GM19239 (cell line): ENCODE results near the gene THAP3.
"Not testable (repeated sequence)": the region's sequence is repeated elsewhere in the genome, so short reads cannot be mapped to it uniquely, and the experiment has no call there.

Experiments used
- DNase-seq: peaks from one replicate; pipeline ENCODE4 v3.0.0; 2011; ENCODE audit warnings: low spot score; ENCODE audit not compliant: insufficient read length
- FAIRE-seq: peaks from 2 replicates; lab custom pipeline; 2011; peaks lifted over from hg19 to GRCh38; lab: Jason Lieb, UNC

THAP3 gene

GRCh38 chr1:6632588-6633514 lies 8.2 kb downstream of the THAP3 start:
- FAIRE-seq (no peak), DNase-seq (no peak)

GRCh38 chr1:6634371-6635052 lies 9.8 kb downstream of the THAP3 start:
- DNase-seq (peak; percentile 39), FAIRE-seq (no peak)

GRCh38 chr1:6635161-6635909 lies 10.7 kb downstream of the THAP3 start:
- no peak for DNase-seq
- no peak for FAIRE-seq

GRCh38 chr1:6635910-6636760 lies 11.5 kb downstream of the THAP3 start:
- DNase-seq (no peak), FAIRE-seq (no peak)

GRCh38 chr1:6636778-6637177 lies 12.1 kb downstream of the THAP3 start:
- DNase-seq, FAIRE-seq: not testable (repeated sequence)

GRCh38 chr1:6637770-6638169 lies 13.1 kb downstream of the THAP3 start:
- no peak for FAIRE-seq

GRCh38 chr1:6638226-6638625 lies 13.6 kb downstream of the THAP3 start:
- FAIRE-seq (no peak), DNase-seq (no peak)

More at GRCh38 chr1:6637770-6638169, 13.1 kb downstream of the THAP3 start:
- DNase-seq: no peak

GRCh38 chr1:6640867-6641266 lies 16.2 kb downstream of the THAP3 start:
- not testable (repeated sequence) for DNase-seq, FAIRE-seq

GRCh38 chr1:6645018-6645417 lies 20.4 kb downstream of the THAP3 start:
- DNase-seq (no peak), FAIRE-seq (no peak)

- FAIRE-seq: peak; percentile 81
- peak; percentile 52 for DNase-seq
Measured at GRCh38 chr1:6646499-6647148, 22.0 kb downstream of the THAP3 start.

- no peak for DNase-seq
- no peak for FAIRE-seq
Measured at GRCh38 chr1:6648556-6648955, 23.9 kb downstream of the THAP3 start.

- FAIRE-seq (no peak), DNase-seq (no peak)
Measured at GRCh38 chr1:6651909-6652308, 27.2 kb downstream of the THAP3 start.

- DNase-seq (no peak), FAIRE-seq (no peak)
Measured at GRCh38 chr1:6652986-6653385, 28.3 kb downstream of the THAP3 start.

GRCh38 chr1:6653436-6654290 lies 29.0 kb downstream of the THAP3 start:
- DNase-seq (no peak), FAIRE-seq (no peak)

- FAIRE-seq (no peak), DNase-seq (no peak)
Measured at GRCh38 chr1:6657138-6657537, 32.5 kb downstream of the THAP3 start.

GRCh38 chr1:6658359-6659060 lies 33.8 kb downstream of the THAP3 start:
- FAIRE-seq: no peak
- DNase-seq: no peak

GRCh38 chr1:6660415-6661049 lies 35.9 kb downstream of the THAP3 start:
- DNase-seq: no peak
- no peak for FAIRE-seq
